Activated CD4-positive, alpha-beta T cell treated with anti-CD3 and anti-CD28 coated beads for 48 hours (primary cell): Measurements from ENCODE around the gene ASIC2.

Experiments
- DNase-seq: peaks from one replicate; pipeline ENCODE4 v3.0.0-alpha.2; 2020

Gene ASIC2

DNA sequence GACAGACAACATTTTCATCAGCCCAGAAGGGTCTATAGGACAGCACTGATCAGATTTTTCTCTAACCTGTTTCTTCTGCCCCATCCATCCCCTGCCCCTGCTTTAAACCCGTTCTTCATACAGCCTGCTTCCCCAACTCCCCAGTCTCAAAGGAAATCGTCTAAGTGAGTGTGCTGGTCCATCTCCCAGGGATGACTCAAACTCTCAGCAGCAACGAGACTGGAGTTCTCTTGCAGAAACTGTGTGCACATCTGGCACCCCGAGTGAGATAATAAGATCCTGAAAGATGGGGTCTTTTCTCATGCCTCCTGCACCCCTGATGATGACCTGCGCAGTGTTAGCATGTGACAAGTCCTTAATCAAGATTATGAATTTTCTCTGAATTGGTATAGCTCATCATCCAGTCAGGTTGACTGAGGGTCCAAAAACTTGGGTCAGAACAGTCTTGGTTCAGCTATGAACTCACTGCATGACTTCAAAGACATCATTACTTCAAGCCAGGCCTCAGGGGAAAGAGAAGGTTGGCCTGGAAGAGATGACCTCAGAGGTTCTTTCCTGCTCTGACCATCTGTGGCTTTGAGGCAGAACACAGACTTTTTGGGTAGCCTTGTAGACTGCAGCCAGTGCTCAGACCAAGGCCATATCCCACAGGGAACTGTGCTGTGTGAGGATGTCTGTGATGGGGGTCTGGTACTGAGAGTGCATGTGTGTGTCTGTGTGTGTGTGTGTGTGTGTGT is 183.6 kb downstream of the ASIC2 start:
- no peak for DNase-seq

GRCh38 chr17:33106525-33107165 is 186.4 kb downstream of the ASIC2 start:
- no peak for DNase-seq

GRCh38 chr17:33105911-33106310 is 187.2 kb downstream of the ASIC2 start:
- DNase-seq = no peak

GRCh38 chr17:33099906-33100305 is 193.2 kb downstream of the ASIC2 start:
- DNase-seq = no peak

GRCh38 chr17:33099252-33099651 is 193.8 kb downstream of the ASIC2 start:
- DNase-seq = no peak

GRCh38 chr17:33097411-33097810 is 195.7 kb downstream of the ASIC2 start:
- no peak for DNase-seq

GRCh38 chr17:33096161-33096560 is 196.9 kb downstream of the ASIC2 start:
- no peak for DNase-seq

DNA sequence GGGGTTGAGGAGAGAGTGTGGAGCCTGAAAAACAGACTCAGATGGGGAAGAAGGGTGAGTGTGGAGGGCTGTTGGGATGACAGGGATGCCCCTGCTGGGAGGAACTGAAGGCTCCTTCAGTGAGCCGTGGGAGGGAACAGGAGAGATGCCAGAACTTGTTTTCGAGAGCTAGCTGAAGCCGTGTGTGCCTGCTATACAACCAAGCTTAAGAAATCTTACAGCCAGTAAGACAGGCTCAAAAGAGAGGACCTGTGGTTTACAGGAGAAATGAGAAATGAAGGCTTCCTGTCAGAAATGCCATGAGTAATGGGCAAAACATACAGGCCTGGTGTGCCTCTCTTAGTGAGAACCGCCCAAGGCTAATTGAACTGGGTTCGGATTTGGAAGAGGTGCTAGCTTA is 201.8 kb downstream of the ASIC2 start:
- DNase-seq = no peak

GRCh38 chr17:33090806-33091205 is 202.3 kb downstream of the ASIC2 start:
- no peak for DNase-seq

GRCh38 chr17:33086878-33087277 is 206.2 kb downstream of the ASIC2 start:
- no peak for DNase-seq

DNA sequence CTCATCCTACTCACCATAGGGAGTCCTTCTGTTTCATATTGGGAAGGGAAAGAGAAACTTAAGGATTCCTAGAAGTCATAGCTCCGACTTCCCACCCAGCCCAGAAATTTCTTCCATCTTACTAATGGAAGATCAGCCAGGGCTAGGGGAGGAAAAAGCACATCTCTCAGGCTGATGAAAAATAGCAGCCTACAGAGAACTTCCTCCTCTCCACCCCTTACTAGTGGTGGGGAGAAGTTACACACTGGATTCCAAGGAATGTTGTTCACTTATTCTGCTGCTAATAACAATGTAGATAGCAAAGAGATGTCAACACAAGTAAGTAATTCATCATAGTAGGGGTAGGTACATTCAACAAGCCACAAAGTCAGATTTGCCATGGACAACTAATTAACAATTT is 207.1 kb downstream of the ASIC2 start:
- no peak for DNase-seq

GRCh38 chr17:33085256-33085655 is 207.8 kb downstream of the ASIC2 start:
- no peak for DNase-seq

DNA sequence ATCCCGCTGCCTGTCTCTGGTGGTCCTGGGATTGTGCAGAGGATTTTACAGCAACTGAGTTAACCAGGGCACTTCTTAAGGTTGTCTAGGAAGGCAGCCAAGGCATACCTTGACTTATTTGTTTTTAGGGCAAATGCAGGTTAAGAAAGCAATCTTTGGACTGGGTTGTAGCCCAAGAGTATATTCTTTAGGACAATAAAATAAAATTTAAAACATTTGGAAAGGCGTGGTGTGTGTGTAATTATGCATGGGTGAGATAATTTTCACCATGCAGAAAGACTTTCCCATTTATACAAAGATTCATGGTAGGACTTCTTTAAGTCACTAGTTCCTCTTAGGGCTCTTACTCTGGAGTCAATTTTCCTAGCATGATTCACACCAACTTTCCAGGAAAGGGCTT is 208.3 kb downstream of the ASIC2 start:
- no peak for DNase-seq

DNA sequence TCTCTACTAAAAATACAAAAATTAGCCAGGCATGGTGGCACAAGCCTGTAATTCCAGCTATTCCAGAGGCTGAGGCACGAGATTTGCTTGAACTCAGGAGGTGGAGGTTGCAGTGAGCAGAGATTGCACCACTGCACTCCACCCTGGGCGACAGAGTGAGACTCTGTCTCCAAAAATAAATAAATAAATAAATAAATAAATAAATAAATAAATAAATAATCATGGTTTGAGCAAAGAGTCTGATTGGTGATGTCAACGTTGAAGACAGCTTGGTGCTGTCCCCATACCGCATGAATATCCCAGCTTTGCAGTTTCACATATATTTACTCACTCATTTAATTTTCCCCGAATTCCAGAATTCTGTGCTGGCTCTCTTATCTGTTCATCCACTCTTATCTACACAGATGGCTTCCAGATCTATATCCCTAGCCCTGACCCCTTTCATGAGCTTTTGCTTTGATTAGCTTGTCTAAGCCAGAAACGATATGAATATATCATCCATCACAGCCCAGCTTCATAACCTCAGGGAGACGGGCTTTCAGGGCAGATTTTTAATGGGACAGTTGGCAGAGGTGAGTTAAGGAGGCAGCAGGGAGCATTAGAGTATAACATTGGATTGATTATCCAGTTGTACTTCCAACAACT is 210.4 kb downstream of the ASIC2 start:
- DNase-seq = no peak

- no peak for DNase-seq
These were observed 213.0 kb downstream of the ASIC2 start for GRCh38 chr17:33080091-33080490.

- no peak for DNase-seq
These were observed 213.9 kb downstream of the ASIC2 start for GRCh38 chr17:33079201-33079600.

DNA sequence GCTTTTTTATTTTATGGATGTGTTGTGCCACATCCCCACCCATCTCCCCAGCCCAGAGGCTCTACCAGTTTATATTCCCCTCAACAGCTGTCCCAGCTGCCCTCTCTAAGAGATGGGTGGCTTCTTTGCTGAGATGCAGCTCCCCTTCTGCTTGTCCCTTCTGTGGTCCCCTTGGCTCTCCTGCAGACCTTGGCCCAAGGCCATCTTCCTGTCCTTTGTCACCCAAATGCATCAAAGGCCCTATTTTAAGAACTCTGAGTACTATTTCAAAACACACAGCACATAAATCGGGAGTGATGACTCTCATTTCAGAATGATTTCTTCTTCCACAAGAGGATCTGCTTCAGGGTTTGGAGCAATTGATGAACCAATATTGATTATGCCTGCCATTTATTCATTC is 216.1 kb downstream of the ASIC2 start:
- no peak for DNase-seq

GRCh38 chr17:33073416-33073815 is 219.7 kb downstream of the ASIC2 start:
- DNase-seq = no peak

- no peak for DNase-seq
These were observed 220.5 kb downstream of the ASIC2 start for GRCh38 chr17:33072421-33073161.

DNA sequence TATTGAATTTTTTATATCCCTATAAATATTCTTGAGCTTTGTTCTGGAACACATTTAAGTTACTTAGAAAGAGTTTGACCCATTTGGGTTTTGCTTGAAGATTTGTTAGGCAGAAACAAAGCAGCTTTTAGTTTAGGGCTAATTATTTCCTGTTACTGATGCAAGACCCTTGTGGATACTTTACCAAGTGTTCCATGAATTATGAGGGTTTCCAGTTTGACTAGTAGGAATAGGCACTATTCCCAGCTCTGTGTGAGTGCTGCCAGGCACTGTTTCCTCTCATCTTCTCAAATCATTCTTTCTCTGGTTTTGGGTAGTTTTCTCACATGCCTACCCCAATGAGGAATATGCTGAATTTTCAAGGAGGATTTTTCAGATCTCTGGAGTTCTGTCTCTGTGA is 221.4 kb downstream of the ASIC2 start:
- no peak for DNase-seq

- no peak for DNase-seq
These were observed 235.5 kb downstream of the ASIC2 start for GRCh38 chr17:33057564-33057963.

DNA sequence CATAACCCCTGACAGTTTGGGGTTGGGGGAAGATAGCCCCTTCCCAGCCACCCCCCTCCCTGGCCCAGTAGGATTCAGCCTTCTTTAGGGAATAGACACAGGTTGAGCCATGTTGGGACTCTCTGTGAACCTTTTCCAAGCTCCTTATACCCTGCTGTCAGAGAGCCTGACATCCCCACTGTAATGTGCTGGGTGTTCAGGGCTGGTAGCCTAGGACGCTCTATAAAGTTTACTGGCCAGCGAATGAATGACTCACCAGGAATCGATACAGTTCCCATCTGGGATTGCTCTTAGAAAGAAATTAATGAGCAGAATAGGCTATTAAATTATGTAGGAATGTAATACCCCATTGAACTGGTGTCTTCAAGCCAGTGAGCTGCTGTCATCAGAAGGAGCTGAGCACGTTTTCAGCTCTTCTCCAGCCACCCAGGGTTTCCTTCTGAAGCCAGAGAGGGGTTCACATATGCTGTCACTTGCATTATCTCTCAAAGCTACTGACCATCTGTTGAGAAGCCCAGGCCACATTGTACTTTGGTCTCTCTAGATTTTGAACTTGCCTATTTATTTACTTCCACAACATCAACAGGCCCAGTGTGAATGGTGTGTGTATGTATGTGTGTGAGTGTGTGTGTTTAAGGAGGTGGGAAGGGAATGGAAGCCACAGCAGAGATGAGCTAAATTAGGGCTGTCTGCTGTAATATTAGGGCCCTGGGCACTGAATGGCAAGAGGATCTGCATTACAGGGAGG is 236.5 kb downstream of the ASIC2 start:
- no peak for DNase-seq

- DNase-seq = no peak
These were observed 237.3 kb downstream of the ASIC2 start for GRCh38 chr17:33055746-33056145.
